Measurements from ENCODE around the gene FEM1C. TPM values are rescaled to one million over a fixed set of nuclear protein-coding genes. Genes with fewer than 3 reads are reported as not detected.
"Not testable (repeated sequence)": the region's sequence is repeated elsewhere in the genome, so short reads cannot be mapped to it uniquely, and the experiment has no call there.

FEM1C gene
- total RNA-seq, 1 donor from 2014 or later, result 18.4 TPM

- peaks cover 2% of the 10 kb centered on the region for H3K4me1 Mint-ChIP-seq (ENCODE audit: low read depth)
- H3K4me3 Mint-ChIP-seq (ENCODE audit: low read depth), result no peak overlapping the region
- no peak overlapping the region for H3K27ac Mint-ChIP-seq
- no peaks in the 10 kb centered on the region for H3K9me3 Mint-ChIP-seq (ENCODE audit: low read depth)
- TF ChIP-seq, protein P1, sequence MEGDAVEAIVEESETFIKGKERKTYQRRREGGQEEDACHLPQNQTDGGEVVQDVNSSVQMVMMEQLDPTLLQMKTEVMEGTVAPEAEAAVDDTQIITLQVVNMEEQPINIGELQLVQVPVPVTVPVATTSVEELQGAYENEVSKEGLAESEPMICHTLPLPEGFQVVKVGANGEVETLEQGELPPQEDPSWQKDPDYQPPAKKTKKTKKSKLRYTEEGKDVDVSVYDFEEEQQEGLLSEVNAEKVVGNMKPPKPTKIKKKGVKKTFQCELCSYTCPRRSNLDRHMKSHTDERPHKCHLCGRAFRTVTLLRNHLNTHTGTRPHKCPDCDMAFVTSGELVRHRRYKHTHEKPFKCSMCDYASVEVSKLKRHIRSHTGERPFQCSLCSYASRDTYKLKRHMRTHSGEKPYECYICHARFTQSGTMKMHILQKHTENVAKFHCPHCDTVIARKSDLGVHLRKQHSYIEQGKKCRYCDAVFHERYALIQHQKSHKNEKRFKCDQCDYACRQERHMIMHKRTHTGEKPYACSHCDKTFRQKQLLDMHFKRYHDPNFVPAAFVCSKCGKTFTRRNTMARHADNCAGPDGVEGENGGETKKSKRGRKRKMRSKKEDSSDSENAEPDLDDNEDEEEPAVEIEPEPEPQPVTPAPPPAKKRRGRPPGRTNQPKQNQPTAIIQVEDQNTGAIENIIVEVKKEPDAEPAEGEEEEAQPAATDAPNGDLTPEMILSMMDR (IDR thresholded peaks at IDR 0.05; ENCODE audit: unreplicated experiment), result no peak
- peaks cover 18% of the 10 kb centered on the region for H3K27me3 Mint-ChIP-seq
- no peak for DNase-seq (ENCODE audit: low spot score, unreplicated experiment)
- no peaks in the 10 kb centered on the region for H3K36me3 Mint-ChIP-seq (ENCODE audit: insufficient read depth)
Observed at GRCh38 chr5:115484368-115484767, 60.2 kb downstream of the FEM1C start.

GRCh38 chr5:115480900-115481299 lies 63.7 kb downstream of the FEM1C start:
- H3K36me3 Mint-ChIP-seq (ENCODE audit: insufficient read depth), result no peaks in the 10 kb centered on the region

GRCh38 chr5:115480271-115480670 lies 64.3 kb downstream of the FEM1C start:
- TF ChIP-seq, protein P1 (IDR thresholded peaks at IDR 0.05; ENCODE audit: unreplicated experiment), result no peak
- peaks cover 24% of the 10 kb centered on the region for H3K27me3 Mint-ChIP-seq
- H3K27ac Mint-ChIP-seq, result no peak overlapping the region
- no peak for DNase-seq (ENCODE audit: low spot score, unreplicated experiment)
- no peaks in the 10 kb centered on the region for H3K9me3 Mint-ChIP-seq (ENCODE audit: low read depth)
- H3K4me1 Mint-ChIP-seq (ENCODE audit: low read depth), result peaks cover 3% of the 10 kb centered on the region
- no peaks in the 10 kb centered on the region for H3K36me3 Mint-ChIP-seq (ENCODE audit: insufficient read depth)
- H3K4me3 Mint-ChIP-seq (ENCODE audit: low read depth), result no peak overlapping the region

More at GRCh38 chr5:115480900-115481299, 63.7 kb downstream of the FEM1C start:
- Mint-ChIP-seq H3K4me3 (ENCODE audit: low read depth) (no peak overlapping the region), H3K27ac (no peak overlapping the region), H3K9me3 (ENCODE audit: low read depth) (no peaks in the 10 kb centered on the region), H3K4me1 (ENCODE audit: low read depth) (peaks cover 3% of the 10 kb centered on the region), H3K27me3 (peaks cover 24% of the 10 kb centered on the region)
- no peak for DNase-seq (ENCODE audit: low spot score, unreplicated experiment)
- TF ChIP-seq, protein P1 (IDR thresholded peaks at IDR 0.05; ENCODE audit: unreplicated experiment), result no peak

DNA sequence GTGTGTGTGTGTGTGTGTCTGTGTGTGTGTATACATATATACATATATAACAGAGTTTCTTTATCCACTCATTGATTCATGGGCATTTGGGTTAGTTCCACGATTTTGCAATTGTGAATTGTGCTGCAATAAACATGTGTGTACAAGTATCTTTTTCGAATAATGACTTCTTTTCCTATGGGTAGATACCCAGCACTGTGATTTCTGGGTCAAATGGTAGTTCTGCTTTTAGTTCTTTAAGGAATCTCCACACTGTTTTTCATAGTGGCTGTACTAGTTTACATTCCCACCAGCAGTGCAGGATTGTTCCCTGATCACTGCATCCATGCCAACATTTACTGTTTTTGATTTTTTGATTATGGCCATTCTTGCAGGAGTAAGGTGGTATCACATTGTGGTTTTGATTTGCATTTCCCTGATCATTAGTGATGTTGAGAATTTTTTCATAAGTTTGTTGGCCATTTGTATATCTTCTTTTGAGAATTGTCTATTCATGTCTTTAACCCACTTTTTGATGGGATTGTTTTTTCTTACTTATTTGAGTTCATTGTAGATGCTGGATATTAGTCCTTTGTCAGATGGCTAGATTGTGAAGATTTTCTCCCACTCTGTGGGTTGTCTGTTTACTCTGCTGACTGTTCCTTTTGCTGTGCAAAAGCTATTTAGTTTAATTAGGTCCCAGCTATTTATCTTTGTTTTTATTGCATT lies 65.3 kb downstream of the FEM1C start:
- H3K9me3 Mint-ChIP-seq (ENCODE audit: low read depth); H3K27ac Mint-ChIP-seq; H3K4me1 Mint-ChIP-seq (ENCODE audit: low read depth); DNase-seq (ENCODE audit: low spot score, unreplicated experiment); H3K4me3 Mint-ChIP-seq (ENCODE audit: low read depth); H3K36me3 Mint-ChIP-seq (ENCODE audit: insufficient read depth): not testable (repeated sequence)
- peaks cover 24% of the 10 kb centered on the region for H3K27me3 Mint-ChIP-seq

- no peak overlapping the region for H3K4me3 Mint-ChIP-seq (ENCODE audit: low read depth)
- no peak overlapping the region for H3K27ac Mint-ChIP-seq
- TF ChIP-seq, protein P1 (IDR thresholded peaks at IDR 0.05; ENCODE audit: unreplicated experiment), result no peak
- no peak for DNase-seq (ENCODE audit: low spot score, unreplicated experiment)
- peaks cover 3% of the 10 kb centered on the region for H3K4me1 Mint-ChIP-seq (ENCODE audit: low read depth)
- no peaks in the 10 kb centered on the region for H3K36me3 Mint-ChIP-seq (ENCODE audit: insufficient read depth)
- H3K27me3 Mint-ChIP-seq, result peaks cover 24% of the 10 kb centered on the region
- no peaks in the 10 kb centered on the region for H3K9me3 Mint-ChIP-seq (ENCODE audit: low read depth)
Observed at GRCh38 chr5:115478281-115478680, 66.3 kb downstream of the FEM1C start.

GRCh38 chr5:115477581-115477980 lies 67.0 kb downstream of the FEM1C start:
- Mint-ChIP-seq H3K27ac (no peak overlapping the region), H3K27me3 (peaks cover 24% of the 10 kb centered on the region), H3K9me3 (ENCODE audit: low read depth) (no peaks in the 10 kb centered on the region), H3K36me3 (ENCODE audit: insufficient read depth) (no peaks in the 10 kb centered on the region), H3K4me1 (ENCODE audit: low read depth) (peaks cover 3% of the 10 kb centered on the region), H3K4me3 (ENCODE audit: low read depth) (no peak overlapping the region)
- TF ChIP-seq, protein P1 (IDR thresholded peaks at IDR 0.05; ENCODE audit: unreplicated experiment), result no peak
- DNase-seq (ENCODE audit: low spot score, unreplicated experiment), result no peak

Measured in progenitor cell of endocrine pancreas (in vitro differentiated cells).